DMS79 (cell line): ENCODE measurements around the gene OGA.

Source experiments
- DNase-seq: peaks from one replicate; lab custom pipeline; 2025; lab: John Stamatoyannopoulos, UW

The OGA gene

DNA sequence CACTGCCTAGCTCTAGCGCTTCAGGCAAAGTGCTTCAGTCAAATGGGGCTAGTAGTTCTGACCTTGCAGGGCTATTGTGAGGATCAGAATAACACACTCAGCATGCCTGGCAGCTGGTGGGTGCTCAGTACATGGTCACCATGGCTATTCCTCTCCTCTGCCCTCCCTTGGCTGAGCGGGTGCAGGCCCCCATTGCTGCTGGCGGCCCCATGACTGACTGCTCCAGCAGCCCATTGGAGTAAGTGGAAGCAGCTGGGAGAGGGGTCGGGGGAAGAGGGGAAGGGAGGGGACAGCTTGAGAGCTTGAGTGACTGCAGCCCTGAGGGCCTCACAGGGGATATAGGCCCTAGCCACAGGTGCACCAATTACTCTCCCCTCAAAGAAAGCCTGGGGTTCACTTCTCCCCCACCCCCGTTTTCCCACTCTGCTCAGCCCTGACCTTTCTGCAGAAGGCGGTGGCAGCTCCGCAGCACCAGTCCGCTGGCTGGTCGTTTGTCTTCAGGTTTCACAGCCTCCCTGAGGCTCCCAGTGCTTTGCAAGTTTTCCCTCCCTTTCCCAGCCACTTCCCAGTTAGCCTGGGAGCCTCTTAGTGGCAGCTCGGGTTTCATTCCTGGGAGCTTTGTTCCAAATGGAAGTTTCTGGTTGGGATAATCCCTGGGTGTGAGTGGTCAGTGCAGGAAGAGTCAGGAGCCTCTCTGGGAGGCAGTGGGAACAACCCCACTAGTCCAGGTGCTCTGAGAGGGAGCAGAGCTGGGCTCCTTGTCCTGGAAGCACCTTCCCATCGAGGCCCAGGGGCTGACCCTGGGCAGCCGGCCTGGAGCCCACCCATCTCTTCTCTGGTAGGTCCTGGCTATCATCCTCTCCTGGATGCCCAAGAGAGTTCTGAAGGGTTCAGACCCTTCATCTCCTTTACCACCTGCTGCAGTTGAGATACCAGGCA is 58.7 kb downstream of the OGA start:
- DNase-seq, result no peak

DNA sequence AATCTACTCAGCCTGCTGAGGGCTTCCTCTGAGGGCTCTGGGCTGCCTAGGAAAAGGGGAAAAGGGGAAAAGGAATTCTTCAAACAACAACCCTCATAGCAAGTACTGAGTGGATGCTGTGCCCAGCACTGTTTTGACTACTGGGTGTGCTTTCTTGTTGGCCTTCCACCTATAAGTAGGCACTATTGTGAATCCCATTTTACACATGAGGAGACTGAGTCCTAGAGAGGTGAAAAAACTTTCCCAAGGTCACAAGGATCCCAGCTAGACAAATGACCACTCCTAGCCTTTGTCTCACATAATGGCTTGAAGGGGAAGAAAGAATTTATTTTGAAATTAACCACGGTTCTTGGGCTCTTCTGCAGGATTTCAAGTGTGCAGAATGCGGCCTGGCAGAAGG is 59.4 kb downstream of the OGA start:
- DNase-seq, result no peak

DNA sequence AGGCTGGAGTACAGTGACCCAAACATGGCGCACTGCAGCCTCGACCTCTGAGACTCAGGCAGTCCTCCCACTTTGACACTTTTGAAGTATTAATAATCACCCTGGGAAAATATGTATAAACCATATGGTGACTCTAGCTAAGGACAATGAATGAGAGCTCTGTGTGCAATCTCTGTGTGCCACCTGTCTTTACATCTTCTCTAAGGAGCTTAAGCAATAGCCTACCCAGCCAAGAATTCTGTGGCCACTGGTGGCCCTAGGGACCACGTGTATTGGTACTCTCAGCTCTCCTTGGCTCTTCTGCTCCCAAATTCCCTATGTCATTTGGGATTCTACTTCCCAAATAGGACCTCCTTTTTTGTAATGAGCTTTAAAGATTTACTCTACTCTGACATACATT is 66.0 kb downstream of the OGA start:
- no peak for DNase-seq

DNA sequence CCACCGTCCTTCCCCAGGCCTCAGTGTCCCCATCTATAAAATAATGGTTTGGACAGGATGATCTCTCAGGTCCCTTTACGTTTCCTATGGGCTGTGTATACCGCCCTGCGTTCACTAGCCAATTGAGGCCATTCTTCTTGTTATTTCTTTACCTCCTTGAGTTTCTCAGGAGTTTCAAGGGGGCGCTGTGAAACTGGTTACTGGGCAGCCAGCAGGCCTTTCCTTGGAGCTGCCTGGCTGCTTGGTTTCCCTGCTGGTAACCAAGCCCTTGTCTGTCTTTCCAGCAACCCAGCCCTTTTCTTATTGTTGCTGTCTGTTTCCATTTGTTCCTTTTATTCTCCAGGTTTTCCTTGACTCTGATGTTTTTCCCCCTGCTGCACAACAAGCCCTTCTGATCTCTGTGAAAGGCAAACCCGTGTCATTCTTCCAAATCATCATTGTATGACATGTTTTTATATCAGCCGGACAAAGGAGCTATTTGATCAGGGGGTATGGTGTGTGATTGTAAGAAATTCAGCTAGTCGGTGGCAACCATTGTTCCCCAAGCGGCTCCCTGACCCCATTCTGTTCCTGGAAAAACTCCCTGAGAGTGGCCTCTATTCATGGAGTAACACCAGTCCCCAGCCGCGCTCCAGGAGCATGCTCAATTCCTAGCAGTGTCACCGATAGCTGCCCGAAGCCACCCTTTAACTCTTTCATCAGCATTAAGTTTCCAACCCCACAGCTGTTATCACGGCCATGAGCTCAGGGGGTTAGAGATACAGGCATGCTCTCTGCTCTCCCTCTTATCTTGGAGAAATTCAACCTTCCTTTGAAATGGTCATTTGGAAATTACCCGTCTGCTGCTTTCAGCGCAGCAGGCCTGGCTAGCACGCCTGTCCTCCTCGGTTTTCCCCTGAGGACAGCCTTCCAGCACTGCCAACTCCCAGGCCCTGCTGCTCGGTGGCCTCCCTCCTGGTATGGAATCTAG is 68.9 kb downstream of the OGA start:
- no peak for DNase-seq

DNA sequence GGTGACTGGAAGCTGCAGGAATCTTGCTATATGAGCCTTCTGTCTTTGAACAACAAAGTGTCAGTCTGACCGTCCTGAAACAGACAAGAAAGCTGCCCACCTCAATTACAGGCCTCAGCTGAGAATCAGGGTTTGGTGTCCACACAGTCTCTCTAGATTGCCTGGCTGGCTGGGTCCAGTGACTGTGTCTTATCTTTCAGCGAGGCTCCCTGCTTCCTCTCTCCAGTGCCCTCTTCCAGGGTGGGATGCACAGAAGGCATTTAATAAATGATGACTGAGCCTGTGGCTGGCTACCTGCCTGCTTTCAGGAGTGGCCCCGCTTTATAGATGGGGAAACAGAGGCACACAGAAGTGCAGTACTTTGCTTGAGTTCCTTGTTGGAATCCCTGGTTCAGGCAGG is 69.7 kb downstream of the OGA start:
- DNase-seq, result no peak

GRCh38 chr10:101745074-101745696 is 73.1 kb downstream of the OGA start:
- no peak for DNase-seq

- no peak for DNase-seq
These were observed 74.0 kb downstream of the OGA start for GRCh38 chr10:101744267-101744666.

DNA sequence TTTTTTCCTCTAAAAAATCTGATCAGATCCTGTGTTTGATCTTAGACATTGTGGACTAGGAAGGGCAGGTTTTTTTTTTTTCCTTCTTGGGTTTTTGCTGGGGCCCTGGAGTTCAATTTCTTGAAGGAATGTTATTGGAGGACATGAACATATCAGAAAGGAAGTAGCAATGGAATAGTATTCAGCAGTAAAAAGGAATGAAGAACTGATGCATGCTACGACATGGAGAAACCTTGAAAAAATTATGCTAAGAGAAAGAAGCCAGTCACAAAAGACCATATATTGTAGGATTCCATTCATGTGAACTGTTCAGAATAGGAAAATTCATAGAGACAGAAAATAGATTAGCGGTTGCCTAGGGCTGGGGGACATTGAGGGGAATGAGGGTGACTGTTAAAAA is 76.3 kb downstream of the OGA start:
- DNase-seq, result no peak

DNA sequence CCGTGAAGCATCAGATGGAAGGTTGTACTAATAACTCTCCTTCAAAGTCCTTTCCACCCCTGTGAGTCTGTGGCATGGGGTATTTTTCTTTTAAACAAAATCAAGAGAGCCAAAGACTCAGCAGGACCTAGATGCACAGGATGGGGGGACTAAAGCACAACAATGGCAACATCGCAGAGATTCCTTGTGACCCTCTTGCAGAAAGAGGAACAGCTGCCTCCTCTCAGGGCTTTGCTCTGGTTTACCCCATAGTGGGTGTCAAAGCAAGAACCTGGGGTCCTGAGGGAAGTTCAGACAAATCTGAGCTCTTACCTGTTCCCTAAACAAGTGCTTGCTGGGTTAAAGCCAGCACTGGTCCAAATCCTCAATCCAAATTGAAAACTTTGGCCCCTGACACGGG is 81.6 kb downstream of the OGA start:
- DNase-seq, result no peak
